Cardiac muscle cell (in vitro differentiated cells and primary cell): ENCODE data around the gene RNFT2. TPM values are rescaled to one million over a fixed set of nuclear protein-coding genes. Genes with fewer than 3 reads are reported as not detected.
"Not testable (repeated sequence)": the region's sequence is repeated elsewhere in the genome, so short reads cannot be mapped to it uniquely, and the experiment has no call there.

ENCODE experiments used
- DNase-seq, 2 donors: peaks; one replicate each; pipeline versions ENCODE4 v3.0.0 to v3.0.0-alpha.2; 2010 to 2017; ENCODE audit warnings: low read depth in 1 of 2, low spot score in 1 of 2
- H3K27ac ChIP-seq: fragments of 200-600 bp; sonication (generic); 2 replicates; pipeline ENCODE4 v1.5.1; 2016
- H3K27me3 ChIP-seq: fragments of 200-600 bp; sonication (generic); 2 replicates; pipeline ENCODE4 v1.6.0; 2016; ENCODE audit warnings: control low read depth
- H3K36me3 ChIP-seq: fragments of 200-600 bp; sonication (generic); 2 replicates; pipeline ENCODE4 v1.5.1; 2016; ENCODE audit warnings: control low read depth
- H3K4me1 ChIP-seq: fragments of 200-600 bp; sonication (generic); 2 replicates; pipeline ENCODE4 v1.8.1; 2017; ENCODE audit warnings: low read depth, mild to moderate bottlenecking, mixed run types
- H3K4me3 ChIP-seq: fragments of 200-600 bp; sonication (generic); 2 replicates; pipeline ENCODE4 v1.5.1; 2016; ENCODE audit warnings: mild to moderate bottlenecking
- H3K9me3 ChIP-seq: fragments of 200-600 bp; sonication (generic); 2 replicates; pipeline ENCODE4 v1.5.1; 2017; ENCODE audit warnings: low read depth, mild to moderate bottlenecking, control low read depth
- polyA plus RNA-seq: library from polyadenylated mRNA; unstranded; fragments of >200 nt; fragmentation: Nextera tagmentation; extraction: Ambion mirVana; gene quantifications from 2 replicates; pipeline ENCODE4 v1.2.1, GENCODE V29; 2016
- total RNA-seq: library from RNA; depleted of rRNA; stranded (reverse); fragments of >200 nt; gene quantifications from 2 replicates; pipeline ENCODE4 v1.2.3, GENCODE V29; 2016
- TF ChIP-seq, protein P1 (sequence below): IDR thresholded peaks from 2 replicates; pipeline ENCODE4 v1.5.1; 2012; ENCODE audit warnings: low read depth, mild to moderate bottlenecking, low read length

Gene RNFT2
- total and polyA plus RNA-seq, 2 experiments from 2014 or later, result 11.0 to 19.1 TPM

DNA sequence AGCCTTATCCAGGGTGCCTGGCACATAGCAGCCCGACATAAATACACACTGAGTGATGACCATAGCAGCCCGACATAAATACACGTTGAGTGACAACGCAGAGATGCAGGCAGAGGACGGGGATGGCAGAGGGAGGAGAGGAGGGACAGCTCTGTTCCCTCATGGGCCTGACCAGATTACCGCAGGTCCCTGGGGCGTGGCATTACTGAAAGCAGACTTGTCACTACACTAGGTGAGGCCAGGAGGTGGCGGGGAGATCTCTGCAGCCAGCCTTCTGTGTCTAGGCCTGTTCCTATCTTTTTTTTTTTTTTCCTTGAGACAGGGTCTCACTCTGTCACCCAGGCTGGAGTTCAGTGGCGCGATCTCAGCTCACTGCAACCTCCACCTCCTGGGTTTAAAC lies 74.1 kb downstream of the RNFT2 start:
- Histone ChIP-seq H3K4me1 (no peaks in the 10 kb centered on the region), H3K36me3 (no peaks in the 10 kb centered on the region), H3K4me3 (no peak overlapping the region), H3K27ac (no peak overlapping the region), H3K27me3 (no peaks in the 10 kb centered on the region), H3K9me3 (no peaks in the 10 kb centered on the region)
- TF ChIP-seq, protein P1, sequence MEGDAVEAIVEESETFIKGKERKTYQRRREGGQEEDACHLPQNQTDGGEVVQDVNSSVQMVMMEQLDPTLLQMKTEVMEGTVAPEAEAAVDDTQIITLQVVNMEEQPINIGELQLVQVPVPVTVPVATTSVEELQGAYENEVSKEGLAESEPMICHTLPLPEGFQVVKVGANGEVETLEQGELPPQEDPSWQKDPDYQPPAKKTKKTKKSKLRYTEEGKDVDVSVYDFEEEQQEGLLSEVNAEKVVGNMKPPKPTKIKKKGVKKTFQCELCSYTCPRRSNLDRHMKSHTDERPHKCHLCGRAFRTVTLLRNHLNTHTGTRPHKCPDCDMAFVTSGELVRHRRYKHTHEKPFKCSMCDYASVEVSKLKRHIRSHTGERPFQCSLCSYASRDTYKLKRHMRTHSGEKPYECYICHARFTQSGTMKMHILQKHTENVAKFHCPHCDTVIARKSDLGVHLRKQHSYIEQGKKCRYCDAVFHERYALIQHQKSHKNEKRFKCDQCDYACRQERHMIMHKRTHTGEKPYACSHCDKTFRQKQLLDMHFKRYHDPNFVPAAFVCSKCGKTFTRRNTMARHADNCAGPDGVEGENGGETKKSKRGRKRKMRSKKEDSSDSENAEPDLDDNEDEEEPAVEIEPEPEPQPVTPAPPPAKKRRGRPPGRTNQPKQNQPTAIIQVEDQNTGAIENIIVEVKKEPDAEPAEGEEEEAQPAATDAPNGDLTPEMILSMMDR, result no peak
- no peak for DNase-seq

- no peak overlapping the region for H3K4me3 ChIP-seq
- TF ChIP-seq, protein P1, result no peak
- no peaks in the 10 kb centered on the region for H3K36me3 ChIP-seq
- H3K9me3 ChIP-seq, result no peaks in the 10 kb centered on the region
- DNase-seq, result no peak
- no peaks in the 10 kb centered on the region for H3K27me3 ChIP-seq
- H3K27ac ChIP-seq, result no peak overlapping the region
- H3K4me1 ChIP-seq, result no peaks in the 10 kb centered on the region
These were observed 75.3 kb downstream of the RNFT2 start for GRCh38 chr12:116813271-116814041.

DNA sequence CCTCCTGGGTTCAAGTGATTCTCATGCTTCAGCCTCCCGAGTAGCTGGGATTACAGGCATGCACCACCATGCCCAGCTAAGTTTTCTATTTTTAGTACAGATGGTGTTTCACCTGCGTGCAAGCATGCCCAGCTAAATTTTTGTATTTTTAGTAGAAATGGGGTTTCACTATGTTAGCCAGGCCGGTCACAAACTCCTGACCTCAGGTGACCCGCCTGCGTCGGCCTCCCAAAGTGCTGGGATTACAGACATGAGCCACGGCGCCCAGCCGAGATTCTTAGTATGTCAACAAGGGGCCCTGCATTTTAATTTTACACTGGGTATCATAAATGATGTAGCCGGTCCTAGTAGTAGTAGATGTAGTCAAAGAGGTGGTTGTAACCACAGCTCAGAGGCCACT lies 76.7 kb downstream of the RNFT2 start:
- H3K4me3 ChIP-seq, H3K27ac ChIP-seq, H3K36me3 ChIP-seq, H3K9me3 ChIP-seq, DNase-seq, H3K4me1 ChIP-seq, H3K27me3 ChIP-seq: not testable (repeated sequence)

GRCh38 chr12:116818341-116818856 lies 80.3 kb downstream of the RNFT2 start:
- TF ChIP-seq, protein P1, result no peak
- Histone ChIP-seq H3K36me3 (no peaks in the 10 kb centered on the region), H3K9me3 (no peaks in the 10 kb centered on the region), H3K27ac (peak overlapping the region; percentile 95), H3K4me3 (peak overlapping the region; percentile 63), H3K4me1 (no peaks in the 10 kb centered on the region), H3K27me3 (no peaks in the 10 kb centered on the region)
- peak; percentile 3 to 42 for DNase-seq

- H3K9me3 ChIP-seq, result no peaks in the 10 kb centered on the region
- H3K27me3 ChIP-seq, result no peaks in the 10 kb centered on the region
- DNase-seq, result peak; percentile 90 to 96
- H3K4me3 ChIP-seq, result peak overlapping the region; percentile 63
- H3K4me1 ChIP-seq, result no peaks in the 10 kb centered on the region
- TF ChIP-seq, protein P1, result no peak
- peak overlapping the region; percentile 95 for H3K27ac ChIP-seq
- no peaks in the 10 kb centered on the region for H3K36me3 ChIP-seq
These were observed 81.1 kb downstream of the RNFT2 start for GRCh38 chr12:116818948-116819832.
